C4-2B (cell line): ENCODE data around the gene RNF31.

ENCODE experiments used
- ZFX ChIP-seq: fragments of 450-650 bp; IDR thresholded peaks from 2 replicates; pipeline ENCODE4 v1.6.1; 2017
- TF ChIP-seq, protein P1 (sequence below): fragments of 450-650 bp; conservative IDR thresholded peaks from 2 replicates; pipeline ENCODE4 v1.5.1; 2017; ENCODE audit warnings: mild to moderate bottlenecking

DNA sequence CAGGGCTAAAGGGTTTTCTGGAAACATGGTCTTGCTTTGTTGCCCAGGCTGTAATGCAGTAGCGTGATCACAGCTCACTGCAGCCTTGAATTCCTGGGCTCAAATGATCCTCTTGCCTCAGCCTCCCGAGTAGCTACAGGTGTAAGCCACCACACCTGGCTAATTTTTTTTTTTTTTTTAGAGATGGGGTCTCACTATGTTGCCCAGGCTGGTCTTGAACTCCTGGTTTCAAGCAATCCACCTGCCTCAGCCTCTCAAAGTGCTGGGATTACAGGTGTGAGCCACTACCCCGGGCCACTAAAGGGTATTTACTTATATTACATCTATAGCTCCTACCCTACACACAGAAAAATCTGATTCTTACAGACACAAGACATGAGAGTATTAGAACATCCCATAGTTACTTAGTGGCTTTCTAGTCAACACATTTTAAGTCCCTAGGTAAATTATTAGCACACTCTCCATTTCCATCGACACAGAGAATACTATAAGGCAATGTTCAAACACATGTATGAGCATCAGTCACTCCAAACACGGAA is 38.9 kb upstream of the RNF31 start:
- TF ChIP-seq, protein P1, sequence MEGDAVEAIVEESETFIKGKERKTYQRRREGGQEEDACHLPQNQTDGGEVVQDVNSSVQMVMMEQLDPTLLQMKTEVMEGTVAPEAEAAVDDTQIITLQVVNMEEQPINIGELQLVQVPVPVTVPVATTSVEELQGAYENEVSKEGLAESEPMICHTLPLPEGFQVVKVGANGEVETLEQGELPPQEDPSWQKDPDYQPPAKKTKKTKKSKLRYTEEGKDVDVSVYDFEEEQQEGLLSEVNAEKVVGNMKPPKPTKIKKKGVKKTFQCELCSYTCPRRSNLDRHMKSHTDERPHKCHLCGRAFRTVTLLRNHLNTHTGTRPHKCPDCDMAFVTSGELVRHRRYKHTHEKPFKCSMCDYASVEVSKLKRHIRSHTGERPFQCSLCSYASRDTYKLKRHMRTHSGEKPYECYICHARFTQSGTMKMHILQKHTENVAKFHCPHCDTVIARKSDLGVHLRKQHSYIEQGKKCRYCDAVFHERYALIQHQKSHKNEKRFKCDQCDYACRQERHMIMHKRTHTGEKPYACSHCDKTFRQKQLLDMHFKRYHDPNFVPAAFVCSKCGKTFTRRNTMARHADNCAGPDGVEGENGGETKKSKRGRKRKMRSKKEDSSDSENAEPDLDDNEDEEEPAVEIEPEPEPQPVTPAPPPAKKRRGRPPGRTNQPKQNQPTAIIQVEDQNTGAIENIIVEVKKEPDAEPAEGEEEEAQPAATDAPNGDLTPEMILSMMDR, result no peak
- TF ChIP-seq ZFX, result no peak
